ELF-1 (cell line): ENCODE measurements around the gene SFXN2.

Source experiments
- DNase-seq: peaks from one replicate; pipeline ENCODE4 v3.0.0-alpha.2; 2016; ENCODE audit warnings: low read depth, low spot score

Gene SFXN2

GRCh38 chr10:102776779-102777456, 62.5 kb downstream of the SFXN2 start:
- peak; percentile 99 for DNase-seq

GRCh38 chr10:102777711-102778453, 63.4 kb downstream of the SFXN2 start:
- peak; percentile 42 for DNase-seq

DNA sequence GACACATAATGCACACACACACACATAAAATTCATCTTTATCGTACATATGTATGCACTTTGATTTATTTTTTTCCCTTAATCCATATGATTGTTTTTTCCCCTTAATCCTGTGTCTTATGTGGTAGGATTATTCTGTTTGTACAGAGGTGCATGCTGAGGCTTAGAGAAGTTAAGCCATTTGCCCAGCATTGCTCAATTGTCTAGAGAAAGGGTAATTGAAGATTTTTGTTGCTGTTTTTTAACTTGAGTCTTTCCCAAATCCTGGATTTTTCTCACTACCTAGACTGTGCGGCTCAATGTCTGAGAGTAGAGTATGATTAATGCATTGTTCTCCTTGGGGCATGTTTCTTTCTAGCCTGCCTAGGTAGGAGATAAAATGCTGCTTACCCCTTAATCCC, 64.3 kb downstream of the SFXN2 start:
- DNase-seq, result no peak

DNA sequence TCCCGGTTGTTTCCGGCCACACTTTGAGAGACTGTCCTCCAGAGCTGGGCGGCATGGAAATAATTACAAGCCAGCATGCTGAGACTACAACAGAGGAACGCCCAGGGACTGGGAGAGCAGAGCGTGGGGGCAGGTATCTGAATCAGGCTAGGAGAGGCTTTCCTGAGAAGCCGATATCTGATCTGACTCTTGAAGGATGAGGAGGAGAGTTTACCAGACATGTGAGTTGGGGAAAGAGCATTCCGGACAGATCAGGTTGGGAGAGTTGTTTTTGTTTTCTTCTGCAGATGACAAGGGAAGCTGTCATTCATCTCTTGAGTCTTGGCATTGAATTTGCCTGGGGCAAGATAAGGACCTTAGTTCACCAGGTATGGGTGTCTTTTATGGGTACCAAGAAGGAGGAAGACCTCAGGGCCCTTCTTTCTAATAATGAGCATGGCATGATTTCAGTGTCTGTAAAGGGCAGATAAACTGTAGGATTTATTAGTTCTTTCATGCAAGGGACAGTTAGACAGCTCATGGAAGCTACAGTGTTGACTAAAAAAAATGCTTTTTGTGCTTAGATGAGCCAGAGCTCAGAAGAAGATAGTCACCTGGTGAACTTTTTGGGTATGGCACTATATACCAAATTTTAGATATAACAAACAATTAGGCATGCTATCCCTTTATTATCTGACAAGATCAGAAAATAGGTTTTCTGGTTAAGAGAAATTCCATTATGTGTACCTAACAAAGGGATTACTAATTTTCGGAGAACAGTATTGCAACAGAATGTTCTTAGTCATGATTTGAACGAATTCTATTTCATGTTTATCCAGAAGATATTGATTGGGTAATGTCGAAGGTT, 65.5 kb downstream of the SFXN2 start:
- peak; percentile 75 for DNase-seq

DNA sequence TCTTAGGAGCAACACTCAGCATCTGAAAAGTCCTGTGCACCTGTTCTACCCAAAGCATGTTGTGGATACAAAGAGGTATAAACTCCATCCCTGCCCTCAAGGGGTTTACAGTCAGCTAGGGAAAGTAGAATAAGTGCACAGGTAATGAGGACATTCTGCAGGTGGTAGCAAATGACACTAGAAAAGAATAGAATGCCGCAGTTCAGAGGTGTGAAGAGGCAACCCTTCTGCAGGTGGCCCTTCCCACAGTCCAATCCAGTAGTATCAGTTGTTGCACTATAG, 66.0 kb downstream of the SFXN2 start:
- DNase-seq, result no peak

GRCh38 chr10:102781090-102781920, 66.9 kb downstream of the SFXN2 start:
- DNase-seq, result peak; percentile 53

DNA sequence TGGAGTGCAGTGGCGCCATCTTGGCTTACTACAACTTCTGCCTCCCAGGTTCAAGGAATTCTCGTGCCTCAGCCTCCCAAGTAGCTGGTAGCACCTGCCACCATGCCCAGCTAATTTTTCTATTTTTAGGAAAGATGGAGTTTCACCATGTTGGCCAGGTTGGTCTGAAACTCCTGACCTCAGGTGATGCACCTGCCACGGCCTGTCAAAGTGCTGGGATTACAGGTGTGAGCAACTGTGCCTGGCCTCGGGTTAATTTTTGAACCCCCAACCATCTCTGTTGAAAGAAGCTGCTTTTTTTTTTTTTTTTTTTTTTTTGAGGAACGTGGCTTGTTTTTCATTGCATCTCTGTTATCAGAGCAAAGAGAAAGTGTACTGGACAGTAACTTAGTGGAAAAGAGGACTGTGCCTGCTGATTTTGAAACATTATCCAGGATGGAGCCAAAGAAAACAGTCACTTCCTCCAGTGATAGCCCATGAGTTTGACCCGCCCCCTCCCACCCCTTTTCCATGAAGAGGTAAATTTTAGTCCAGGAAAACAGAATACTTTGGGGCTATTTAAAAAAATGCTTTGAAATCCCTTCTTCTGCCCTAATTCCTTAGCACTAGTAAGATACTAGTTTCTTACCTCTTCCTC, 67.6 kb downstream of the SFXN2 start:
- DNase-seq, result no peak

GRCh38 chr10:102782673-102783551, 68.5 kb downstream of the SFXN2 start:
- no peak for DNase-seq

DNA sequence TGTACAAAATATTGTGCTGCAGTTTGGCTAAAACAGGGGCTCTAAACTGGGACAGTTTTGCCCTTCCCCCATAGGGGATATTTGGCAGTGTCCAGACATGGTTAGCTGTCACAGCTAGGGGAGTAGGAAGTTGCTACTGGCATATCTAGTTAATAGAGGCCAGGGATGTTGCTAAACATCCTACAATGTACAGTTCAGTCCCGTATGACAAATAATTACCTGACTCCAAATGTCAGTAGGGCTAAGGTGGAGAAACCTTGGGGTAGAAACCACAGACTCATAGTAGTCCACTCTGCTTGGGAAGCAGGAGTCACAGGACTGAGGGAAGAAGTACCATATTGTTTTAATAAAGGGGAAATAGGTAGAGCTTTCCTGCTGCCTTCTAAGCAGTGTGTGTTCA, 69.1 kb downstream of the SFXN2 start:
- no peak for DNase-seq

DNA sequence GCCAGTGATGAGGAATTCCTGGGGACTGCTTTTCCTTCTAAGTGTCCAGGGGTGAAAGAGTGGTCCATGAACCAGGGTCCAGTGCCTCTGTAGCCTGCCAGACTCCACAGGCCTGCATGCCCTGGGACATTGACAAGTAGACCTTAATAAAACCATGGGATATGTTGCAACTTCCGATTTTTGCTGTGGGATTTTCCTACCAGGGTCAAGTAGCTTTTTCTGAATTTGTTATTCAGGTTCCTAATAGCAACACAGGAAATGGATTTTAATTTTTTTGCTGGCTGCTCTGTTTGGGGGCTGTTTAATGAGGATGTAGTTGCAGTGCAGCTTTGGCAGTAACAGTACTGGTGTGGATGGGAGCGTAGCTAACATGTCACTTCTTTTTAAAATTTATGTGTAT, 71.4 kb downstream of the SFXN2 start:
- DNase-seq, result no peak

GRCh38 chr10:102791754-102792395, 77.4 kb downstream of the SFXN2 start:
- DNase-seq, result no peak
